ENCODE data around the gene ZBP1.
A peak's percentile ranks its signal among the peaks of the same experiment; 100 is the strongest.

Gene ZBP1

GRCh38 chr20:57654363-57654997 is 34.3 kb upstream of the ZBP1 start:
- no peak overlapping the region for H3K4me3 ChIP-seq (ENCODE audit: low read length)
- H3K4me1 ChIP-seq (ENCODE audit: low read length): peaks cover 12% of the 10 kb centered on the region
- H3K36me3 ChIP-seq (replicated peaks; ENCODE audit: low read depth, low read length): no peaks in the 10 kb centered on the region
- no peak overlapping the region for H3K9ac ChIP-seq (ENCODE audit: low read length)
- H3K27me3 ChIP-seq (ENCODE audit: low read depth, low read length): peaks cover 74% of the 10 kb centered on the region
- H4K20me1 ChIP-seq (ENCODE audit: insufficient read depth, low read length): no peaks in the 10 kb centered on the region
- H3K9me3 ChIP-seq (ENCODE audit: insufficient read depth, low read length): no peaks in the 10 kb centered on the region
- no peaks in the 10 kb centered on the region for H3K79me2 ChIP-seq (ENCODE audit: low read length)
- H3K27ac ChIP-seq (ENCODE audit: low read length): no peak overlapping the region
- peak; percentile 99 for TF ChIP-seq CTCF (IDR thresholded peaks at IDR 0.05; ENCODE audit: low read depth, low read length)
- TF ChIP-seq EZH2phosphoT487 (IDR thresholded peaks at IDR 0.05; ENCODE audit: low read depth): no peak
- H3K4me2 ChIP-seq (ENCODE audit: low read length): no peak overlapping the region
- no peak overlapping the region for H2AFZ ChIP-seq (ENCODE audit: low read depth, low read length)

- Histone ChIP-seq H3K27me3 (ENCODE audit: low read depth, low read length) (peaks cover 74% of the 10 kb centered on the region), H3K4me1 (ENCODE audit: low read length) (peaks cover 12% of the 10 kb centered on the region), H3K36me3 (replicated peaks; ENCODE audit: low read depth, low read length) (no peaks in the 10 kb centered on the region), H4K20me1 (ENCODE audit: insufficient read depth, low read length) (no peaks in the 10 kb centered on the region), H3K4me3 (ENCODE audit: low read length) (no peak overlapping the region), H3K79me2 (ENCODE audit: low read length) (no peaks in the 10 kb centered on the region), H3K9ac (ENCODE audit: low read length) (no peak overlapping the region), H2AFZ (ENCODE audit: low read depth, low read length) (no peak overlapping the region), H3K27ac (ENCODE audit: low read length) (no peak overlapping the region), H3K9me3 (ENCODE audit: insufficient read depth, low read length) (no peaks in the 10 kb centered on the region), H3K4me2 (ENCODE audit: low read length) (peak overlapping the region; percentile 11; the same call in 1 of the 2 replicates)
- TF ChIP-seq EZH2phosphoT487 (IDR thresholded peaks at IDR 0.05; ENCODE audit: low read depth): no peak
- no peak for TF ChIP-seq CTCF (IDR thresholded peaks at IDR 0.05; ENCODE audit: low read depth, low read length)
These were observed 33.7 kb upstream of the ZBP1 start for GRCh38 chr20:57653910-57654309.

GRCh38 chr20:57653546-57653900 is 33.3 kb upstream of the ZBP1 start:
- H3K9ac ChIP-seq (ENCODE audit: low read length): no peak overlapping the region
- peak overlapping the region; percentile 11 for H3K4me2 ChIP-seq (ENCODE audit: low read length)
- peaks cover 12% of the 10 kb centered on the region for H3K4me1 ChIP-seq (ENCODE audit: low read length)
- TF ChIP-seq CTCF (IDR thresholded peaks at IDR 0.05; ENCODE audit: low read depth, low read length): no peak
- TF ChIP-seq EZH2phosphoT487 (IDR thresholded peaks at IDR 0.05; ENCODE audit: low read depth): no peak
- H2AFZ ChIP-seq (ENCODE audit: low read depth, low read length): no peak overlapping the region
- H3K9me3 ChIP-seq (ENCODE audit: insufficient read depth, low read length): no peaks in the 10 kb centered on the region
- H3K27ac ChIP-seq (ENCODE audit: low read length): no peak overlapping the region
- H3K36me3 ChIP-seq (replicated peaks; ENCODE audit: low read depth, low read length): no peaks in the 10 kb centered on the region
- H3K79me2 ChIP-seq (ENCODE audit: low read length): no peaks in the 10 kb centered on the region
- H4K20me1 ChIP-seq (ENCODE audit: insufficient read depth, low read length): no peaks in the 10 kb centered on the region
- H3K27me3 ChIP-seq (ENCODE audit: low read depth, low read length): peaks cover 74% of the 10 kb centered on the region
- no peak overlapping the region for H3K4me3 ChIP-seq (ENCODE audit: low read length)

- no peak for TF ChIP-seq EZH2phosphoT487 (IDR thresholded peaks at IDR 0.05; ENCODE audit: low read depth)
- peak; percentile 87 for TF ChIP-seq CTCF (IDR thresholded peaks at IDR 0.05; ENCODE audit: low read depth, low read length)
- Histone ChIP-seq H3K27me3 (ENCODE audit: low read depth, low read length) (peaks cover 75% of the 10 kb centered on the region), H3K9me3 (ENCODE audit: insufficient read depth, low read length) (no peaks in the 10 kb centered on the region), H3K27ac (ENCODE audit: low read length) (no peak overlapping the region), H3K79me2 (ENCODE audit: low read length) (no peaks in the 10 kb centered on the region), H3K36me3 (replicated peaks; ENCODE audit: low read depth, low read length) (no peaks in the 10 kb centered on the region), H3K9ac (ENCODE audit: low read length) (no peak overlapping the region), H3K4me2 (ENCODE audit: low read length) (peak overlapping the region; percentile 11), H2AFZ (ENCODE audit: low read depth, low read length) (no peak overlapping the region), H4K20me1 (ENCODE audit: insufficient read depth, low read length) (no peaks in the 10 kb centered on the region), H3K4me1 (ENCODE audit: low read length) (peaks cover 12% of the 10 kb centered on the region), H3K4me3 (ENCODE audit: low read length) (no peak overlapping the region)
These were observed 32.6 kb upstream of the ZBP1 start for GRCh38 chr20:57652606-57653545.
